Ovary (tissue), 9 donors: Measurements from ENCODE around the gene PRR16. TPM values are rescaled to one million over a fixed set of nuclear protein-coding genes. Genes with fewer than 3 reads are reported as not detected.

Experiments used
- DNase-seq, 5 donors: peaks; one replicate each; pipeline ENCODE4 v3.0.0-alpha.2; 2019 to 2020
- H3K27ac ChIP-seq, 2 donors: fragments of 200-600 bp; one replicate each; pipeline versions ENCODE4 v1.5.1 to v1.8.0; 2019 to 2022
- H3K27me3 ChIP-seq: fragments of 200-600 bp; one replicate; pipeline ENCODE4 v1.8.0; 2022
- H3K36me3 ChIP-seq: fragments of 200-600 bp; sonication (generic); one replicate; pipeline ENCODE4 v1.5.1; 2019
- H3K4me1 ChIP-seq: one replicate; pipeline ENCODE4 v1.8.1; 2013; ENCODE audit warnings: mild to moderate bottlenecking, moderate library complexity; ENCODE audit not compliant: insufficient read depth
- H3K4me3 ChIP-seq: fragments of 200-600 bp; sonication (generic); one replicate; pipeline ENCODE4 v1.5.1; 2017
- H3K9me3 ChIP-seq, 2 donors: fragments of 200-600 bp in 1 of 2; sonication (generic) in 1 of 2; one replicate each; pipeline versions ENCODE4 v1.5.1 to v1.8.1; 2013 to 2019; ENCODE audit warnings: mild to moderate bottlenecking in 1 of 2, moderate library complexity in 1 of 2
- EP300 ChIP-seq: sonication (generic); formaldehyde crosslinking; IDR thresholded peaks from one replicate; pipeline ENCODE4 v1.6.1; 2017; ENCODE audit warnings: antibody characterized with exemption
- POLR2A ChIP-seq: fragments of 450-650 bp; IDR thresholded peaks from one replicate; pipeline ENCODE4 v1.6.1; 2017; ENCODE audit warnings: antibody characterized with exemption, mild to moderate bottlenecking, moderate library complexity
- WGBS, 3 donors: extraction: QIAGEN DNeasy Blood & Tissue Kit in 1 of 3; methylation state at CpG; one replicate each; pipeline versions ENCODE4 v1.1.5 to v1.1.7; 2013 to 2017; 5-methylcytosine and 5-hydroxymethylcytosine counted together
- intact Hi-C, 4 donors: fragments of 100-400 bp; cut with DNase I; formaldehyde crosslinking; loops; one replicate each; pipeline versions ENCODE4 v1.11.0 to v1.15.1; 2022 to 2023
- polyA plus RNA-seq, 2 donors: library from polyadenylated mRNA; stranded (reverse); fragments of 200-250 nt in 1 of 2; fragments of 350-450 nt in 1 of 2; fragmentation: Illumina TruSeq in 1 of 2; extraction: RNeasy Lipid Tissue Mini Kit (QIAGEN cat#74804) in 1 of 2; gene quantifications; one replicate each; pipeline ENCODE4 v1.2.3, GENCODE V29; 2013 to 2014
- total RNA-seq, 7 donors: library from RNA; depleted of rRNA in 2 of 7; stranded (reverse); fragments of >200 nt in 2 of 7; fragmentation: NEBNext Ultra II Directional in 3 of 7; extraction: Animal tissue kit (Norgen Biotek cat#: 25700) in 3 of 7; gene quantifications; one replicate each; pipeline versions ENCODE4 v1.1.0 to v1.2.4, GENCODE V29; 2016 to 2023
- TF ChIP-seq, protein P1 (sequence below), 3 donors: fragments of 450-650 bp in 2 of 3; fragments of 200-600 bp in 1 of 3; IDR thresholded peaks; one replicate each; pipeline versions ENCODE4 v1.5.1 to v1.8.0; 2016 to 2022; ENCODE audit warnings: antibody characterized with exemption in 3 of 3, mild to moderate bottlenecking in 1 of 3
- donor health status: DM: no; HTN: no; CAD: no; lungs with moderate emphysema.
- donor health status: DM: no; HTN: no; CAD: no.
- donor health status: Bipolar disorder and iron deficiency.
- donor health status: DM: yes; HTN: yes; CAD: no.
- donor health status: DM: no; HTN: no; CAD: no.
- donor health status: DM: yes; HTN: yes; CAD: no.

The PRR16 gene
- total and polyA plus RNA-seq, 9 donors: 1.5 to 11.0 (median 4.6) TPM

DNA sequence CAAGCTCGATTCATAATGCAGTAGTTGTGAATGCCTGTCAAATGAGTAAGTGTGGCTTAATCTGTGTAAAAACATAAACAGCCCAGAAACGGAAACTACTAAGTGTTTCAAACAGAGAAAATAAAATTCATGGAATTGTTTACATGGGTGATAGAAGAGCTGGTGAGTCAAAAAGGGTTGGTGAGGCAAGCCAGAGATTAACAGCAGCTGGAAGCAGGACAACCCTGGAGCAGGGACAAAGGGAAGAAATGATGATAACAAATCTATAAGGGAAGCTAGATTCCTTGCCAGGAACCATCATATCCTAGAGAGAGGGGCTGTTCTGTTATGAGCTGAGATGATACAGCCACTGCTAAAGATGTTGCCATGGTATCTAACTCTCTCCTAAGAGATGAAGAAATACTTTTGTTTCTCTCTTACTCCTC is 18.0 kb upstream of the PRR16 start:
- peak in 1 of 5 donors; percentile 69 for DNase-seq
- H3K9me3 ChIP-seq: no peaks in the 10 kb centered on the region
- no peak overlapping the region for H3K27ac ChIP-seq
- H3K36me3 ChIP-seq: no peaks in the 10 kb centered on the region
- intact Hi-C loops: no loop called here
- no peak for TF ChIP-seq POLR2A
- TF ChIP-seq EP300: no peak
- TF ChIP-seq, protein P1, sequence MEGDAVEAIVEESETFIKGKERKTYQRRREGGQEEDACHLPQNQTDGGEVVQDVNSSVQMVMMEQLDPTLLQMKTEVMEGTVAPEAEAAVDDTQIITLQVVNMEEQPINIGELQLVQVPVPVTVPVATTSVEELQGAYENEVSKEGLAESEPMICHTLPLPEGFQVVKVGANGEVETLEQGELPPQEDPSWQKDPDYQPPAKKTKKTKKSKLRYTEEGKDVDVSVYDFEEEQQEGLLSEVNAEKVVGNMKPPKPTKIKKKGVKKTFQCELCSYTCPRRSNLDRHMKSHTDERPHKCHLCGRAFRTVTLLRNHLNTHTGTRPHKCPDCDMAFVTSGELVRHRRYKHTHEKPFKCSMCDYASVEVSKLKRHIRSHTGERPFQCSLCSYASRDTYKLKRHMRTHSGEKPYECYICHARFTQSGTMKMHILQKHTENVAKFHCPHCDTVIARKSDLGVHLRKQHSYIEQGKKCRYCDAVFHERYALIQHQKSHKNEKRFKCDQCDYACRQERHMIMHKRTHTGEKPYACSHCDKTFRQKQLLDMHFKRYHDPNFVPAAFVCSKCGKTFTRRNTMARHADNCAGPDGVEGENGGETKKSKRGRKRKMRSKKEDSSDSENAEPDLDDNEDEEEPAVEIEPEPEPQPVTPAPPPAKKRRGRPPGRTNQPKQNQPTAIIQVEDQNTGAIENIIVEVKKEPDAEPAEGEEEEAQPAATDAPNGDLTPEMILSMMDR (IDR thresholded peaks at IDR 0.05): no peak
- 3 to 6% (median 6%) methylated on average over 2 of the region's 2 CpGs for WGBS, 3 donors
- no peaks in the 10 kb centered on the region for H3K27me3 ChIP-seq
- no peaks in the 10 kb centered on the region for H3K4me1 ChIP-seq
- H3K4me3 ChIP-seq: no peak overlapping the region

DNA sequence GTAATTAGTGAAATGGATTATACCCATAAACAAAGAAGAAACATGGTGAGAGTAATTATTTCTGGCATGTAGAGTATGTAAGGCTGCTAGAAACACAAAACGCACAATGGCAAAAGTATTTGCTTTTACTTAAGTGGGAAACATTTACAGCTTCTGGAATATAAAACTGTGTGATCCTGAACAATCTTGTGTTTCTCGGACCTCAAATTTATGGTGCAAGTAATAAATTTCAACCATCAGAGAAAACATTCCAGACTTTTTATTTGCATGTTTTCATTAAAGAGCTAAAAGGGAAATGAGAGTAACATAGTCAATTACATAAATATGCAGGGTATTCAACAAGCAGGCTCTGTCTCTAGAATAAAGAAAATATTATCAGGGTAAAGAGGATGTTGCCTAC is 17.2 kb upstream of the PRR16 start:
- TF ChIP-seq, protein P1 (IDR thresholded peaks at IDR 0.05): no peak
- no peak for TF ChIP-seq POLR2A
- TF ChIP-seq EP300: no peak
- DNase-seq: no peak
- Histone ChIP-seq H3K9me3 (no peaks in the 10 kb centered on the region), H3K4me3 (no peak overlapping the region), H3K36me3 (no peaks in the 10 kb centered on the region), H3K4me1 (no peaks in the 10 kb centered on the region), H3K27ac (no peak overlapping the region), H3K27me3 (no peaks in the 10 kb centered on the region)
- WGBS, 3 donors: 12 to 21% (median 15%) methylated on average over 2 of the region's 2 CpGs
- intact Hi-C loops: no loop called here

DNA sequence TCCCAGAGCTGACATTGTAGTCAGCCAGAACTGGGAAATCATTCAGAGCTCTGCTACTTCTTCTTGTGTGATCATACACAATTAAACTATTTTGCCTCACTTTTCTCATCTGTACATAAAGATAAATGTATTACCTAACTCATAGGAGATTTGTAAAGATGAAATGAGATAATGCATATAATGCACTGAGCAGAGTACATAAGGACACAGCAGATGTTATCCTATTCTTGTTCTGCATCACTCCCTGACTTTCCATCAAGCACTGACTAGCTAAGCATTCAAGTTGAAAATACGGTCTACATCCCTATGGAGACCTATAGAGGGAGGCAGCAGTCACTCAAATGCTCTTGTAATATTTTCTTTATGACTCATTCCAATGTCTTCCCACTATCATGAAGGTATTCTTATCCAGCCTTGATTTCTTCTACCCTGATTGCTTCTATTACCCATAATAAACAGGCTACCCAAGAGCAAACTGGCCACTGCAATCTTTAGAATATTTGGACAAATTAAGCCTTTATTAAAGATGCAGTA is 16.3 kb upstream of the PRR16 start:
- TF ChIP-seq POLR2A (no peak), EP300 (no peak)
- TF ChIP-seq, protein P1 (IDR thresholded peaks at IDR 0.05): no peak
- Histone ChIP-seq H3K27ac (no peak overlapping the region), H3K9me3 (no peaks in the 10 kb centered on the region), H3K4me1 (no peaks in the 10 kb centered on the region), H3K36me3 (no peaks in the 10 kb centered on the region), H3K4me3 (no peak overlapping the region), H3K27me3 (no peaks in the 10 kb centered on the region)
- DNase-seq: no peak
- intact Hi-C loops: no loop called here
- WGBS, 3 donors: 32 to 69% (median 37%) methylated on average over 1 of the region's 1 CpG

DNA sequence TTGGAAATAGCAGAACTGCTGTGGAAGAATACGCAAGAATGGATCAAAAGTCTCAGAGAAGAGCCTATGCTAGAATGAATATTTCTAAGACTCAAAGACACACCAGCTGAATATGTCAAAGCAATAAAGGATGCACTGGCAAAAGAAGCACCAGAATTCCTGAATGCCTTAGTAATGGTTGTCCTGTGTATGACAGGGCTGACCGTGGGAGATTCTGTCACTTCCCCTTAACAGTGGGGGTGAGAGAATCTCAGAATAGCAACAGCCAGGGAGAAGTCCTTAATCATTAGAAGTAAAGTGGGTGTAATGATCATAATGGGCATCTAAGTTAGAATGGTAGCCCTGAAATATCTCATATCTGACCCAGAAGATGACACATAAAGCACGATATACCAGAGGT is 14.6 kb upstream of the PRR16 start:
- no peaks in the 10 kb centered on the region for H3K27me3 ChIP-seq
- 82 to 84% (median 84%) methylated on average over 3 of the region's 3 CpGs for WGBS, 3 donors
- H3K36me3 ChIP-seq: no peaks in the 10 kb centered on the region
- no peak for TF ChIP-seq POLR2A
- TF ChIP-seq, protein P1 (IDR thresholded peaks at IDR 0.05): no peak
- TF ChIP-seq EP300: no peak
- no peak for DNase-seq
- intact Hi-C loops: no loop called here
- H3K4me1 ChIP-seq: no peaks in the 10 kb centered on the region
- H3K27ac ChIP-seq: no peak overlapping the region
- no peak overlapping the region for H3K4me3 ChIP-seq
- H3K9me3 ChIP-seq: no peaks in the 10 kb centered on the region
